ENCODE results near the gene TRIM33.
"Not testable (repeated sequence)": the region's sequence is repeated elsewhere in the genome, so short reads cannot be mapped to it uniquely, and the experiment has no call there.

Gene TRIM33

DNA sequence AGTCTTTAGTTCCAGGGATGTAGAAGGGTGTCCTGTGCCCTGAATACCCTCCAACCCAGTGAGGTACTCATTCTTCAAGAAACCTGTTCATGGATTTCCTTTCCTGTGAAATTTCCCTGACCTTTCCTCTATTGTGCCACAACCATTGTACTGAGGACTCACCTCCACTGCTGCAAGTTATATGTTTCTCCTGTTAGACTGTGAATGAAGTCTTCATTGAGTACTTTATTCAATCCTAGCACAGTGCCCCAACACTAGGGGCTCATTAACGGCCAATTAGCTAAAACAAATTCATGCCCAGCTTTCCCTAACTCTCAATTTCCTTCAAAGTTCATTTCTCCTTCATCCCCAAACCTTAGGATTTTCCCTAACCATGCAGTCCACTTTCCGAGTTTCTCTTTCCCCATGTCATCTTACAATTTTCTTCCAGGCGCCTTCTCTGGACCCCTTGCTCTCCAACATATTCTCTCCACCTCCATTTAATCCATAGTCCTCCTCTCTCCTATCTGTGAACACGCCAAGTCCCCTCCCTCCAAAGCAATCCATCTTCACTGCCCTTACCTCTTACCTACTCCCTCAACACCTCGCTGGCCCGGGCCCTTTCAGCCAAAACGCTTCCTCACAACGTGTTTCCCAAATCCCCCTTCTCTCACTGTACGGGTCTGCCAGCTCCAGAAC, 1.3 kb downstream of the TRIM33 start:
- DNase-seq = no peak

DNA sequence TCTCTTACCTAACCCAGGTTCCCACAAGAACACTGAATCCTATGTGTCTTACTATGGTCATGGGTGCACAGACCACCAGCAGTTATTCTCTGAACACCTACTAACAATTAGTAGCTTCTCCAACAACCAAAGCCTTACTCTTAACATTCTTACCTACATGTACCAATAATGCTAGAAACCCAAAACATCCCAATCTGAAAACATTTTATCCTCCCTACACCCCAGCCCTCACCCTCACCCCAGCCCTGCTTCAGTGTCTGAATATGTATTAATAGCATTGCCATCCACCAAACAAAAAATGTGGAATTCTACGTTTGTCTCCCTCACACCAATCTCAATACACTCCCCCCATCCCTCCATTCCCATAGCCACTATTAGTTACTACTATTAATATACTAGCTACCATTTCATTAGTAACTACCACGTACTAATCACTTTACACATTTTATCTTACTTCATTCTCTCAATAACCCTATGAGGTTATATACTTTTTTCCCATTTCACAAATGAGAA, 2.6 kb downstream of the TRIM33 start:
- DNase-seq = no peak

DNA sequence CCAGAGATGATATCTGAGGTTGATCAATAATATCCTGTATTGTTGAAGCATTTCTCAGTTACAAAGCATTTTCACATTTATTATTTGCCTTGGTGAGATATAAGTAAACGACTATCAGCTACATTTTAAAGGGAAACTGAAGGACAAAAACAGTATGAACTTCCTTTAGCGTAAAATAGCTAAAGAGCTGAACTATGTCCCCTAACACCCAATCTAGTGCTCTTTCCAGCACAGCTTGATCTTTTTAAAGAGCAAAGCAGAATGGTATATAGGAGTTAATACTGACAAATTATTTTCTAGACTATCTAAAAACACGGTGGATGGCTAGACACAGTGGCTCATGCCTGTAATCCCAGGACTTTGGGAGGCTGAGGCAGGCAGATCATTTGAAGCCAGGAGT, 3.5 kb downstream of the TRIM33 start:
- no peak for DNase-seq

DNA sequence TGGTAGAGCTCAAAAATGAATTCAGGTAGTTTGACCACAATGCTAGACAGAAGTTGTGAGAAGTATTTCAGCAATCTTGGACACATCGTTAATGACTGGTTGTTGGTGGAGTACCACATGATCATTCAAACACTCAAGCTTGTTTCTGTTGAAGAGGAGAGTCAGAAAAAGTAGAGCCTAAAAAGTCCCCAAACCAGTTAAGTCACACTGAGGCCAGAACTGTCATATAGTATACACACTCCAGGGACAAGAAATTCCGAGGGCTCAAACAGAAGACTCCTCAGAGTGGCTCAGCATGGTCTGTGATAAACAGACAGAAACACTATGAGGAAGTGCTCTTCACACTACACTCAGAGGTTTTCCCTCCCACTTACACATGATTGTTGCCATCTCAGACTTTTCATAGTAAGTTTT, 5.8 kb downstream of the TRIM33 start:
- DNase-seq = no peak

DNA sequence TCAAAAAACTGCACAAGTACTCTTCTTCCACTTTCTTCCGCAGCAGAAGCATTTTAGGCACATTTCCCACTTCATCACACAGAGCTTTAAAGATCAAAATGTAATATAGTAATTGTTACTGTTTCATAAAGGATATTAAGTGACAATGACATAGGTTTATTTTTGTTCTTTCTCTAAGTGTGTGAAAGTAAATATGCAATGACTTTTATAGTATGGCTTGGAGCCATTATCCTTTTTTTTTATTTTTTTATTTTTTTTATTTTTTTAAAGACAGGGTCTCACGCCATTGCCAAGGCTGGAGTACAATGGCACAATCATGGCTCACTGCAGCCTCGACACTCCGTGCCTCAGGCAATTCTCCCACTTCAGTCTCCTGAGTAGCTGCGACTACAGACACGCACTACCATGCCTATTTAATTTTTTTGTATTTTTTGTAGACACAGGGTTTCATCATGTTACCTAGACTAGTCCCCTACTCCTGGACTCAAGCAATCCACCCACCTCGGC, 7.0 kb downstream of the TRIM33 start:
- no peak for DNase-seq

DNA sequence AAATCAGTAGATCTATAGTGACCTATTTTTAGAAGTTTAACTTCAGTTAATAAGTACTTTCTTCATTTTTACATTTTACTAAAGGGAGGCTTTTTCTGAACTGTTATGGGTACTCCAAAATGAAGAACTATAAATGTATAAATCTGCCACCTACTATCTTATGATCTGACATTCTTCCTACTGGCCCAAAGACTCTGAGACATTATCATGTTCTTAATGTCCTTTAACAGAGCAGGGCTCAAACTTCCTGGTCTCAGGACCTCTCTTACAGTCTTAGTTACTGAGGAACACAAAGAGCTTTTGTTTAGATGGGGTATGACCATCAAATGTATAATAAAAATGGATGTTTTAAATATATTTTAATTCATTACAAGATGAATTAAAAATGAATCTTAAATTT, 8.9 kb downstream of the TRIM33 start:
- no peak for DNase-seq

DNA sequence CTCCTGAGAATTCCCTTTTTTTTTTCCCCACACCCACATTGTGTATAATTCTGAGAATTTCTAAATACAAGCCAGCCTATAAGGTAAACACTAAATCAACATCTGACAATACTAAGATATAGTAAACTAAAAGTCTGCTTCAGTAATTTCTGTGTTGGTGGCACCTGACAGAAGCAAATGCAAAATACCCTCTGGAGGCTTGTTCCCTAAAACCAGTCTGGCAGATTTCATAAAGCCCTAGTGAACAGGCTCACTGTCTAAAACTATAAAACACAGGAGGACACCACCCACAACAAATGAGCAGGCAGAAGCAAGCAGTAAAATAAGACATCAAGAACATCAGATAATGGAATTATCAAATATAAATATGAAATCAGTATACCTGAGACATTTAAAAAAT, 11.5 kb downstream of the TRIM33 start:
- DNase-seq = no peak

DNA sequence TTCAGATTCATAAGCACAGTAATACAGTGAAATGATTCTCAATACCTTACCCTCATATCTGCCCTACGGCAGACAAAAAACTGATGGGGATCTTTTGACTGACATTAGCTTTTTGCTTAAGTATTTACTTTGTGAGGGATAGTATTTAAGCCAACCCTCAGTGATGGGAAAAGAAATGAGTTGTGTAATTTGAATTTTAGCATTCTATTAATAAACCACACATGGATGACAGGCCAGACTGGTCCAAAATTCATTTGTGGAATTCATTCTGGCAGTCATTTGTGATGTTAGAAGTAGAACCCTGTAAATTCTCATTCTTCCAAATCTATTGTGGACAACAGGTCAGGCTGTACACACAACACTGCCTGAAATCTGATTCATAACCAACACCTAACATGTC, 14.9 kb downstream of the TRIM33 start:
- DNase-seq = no peak

DNA sequence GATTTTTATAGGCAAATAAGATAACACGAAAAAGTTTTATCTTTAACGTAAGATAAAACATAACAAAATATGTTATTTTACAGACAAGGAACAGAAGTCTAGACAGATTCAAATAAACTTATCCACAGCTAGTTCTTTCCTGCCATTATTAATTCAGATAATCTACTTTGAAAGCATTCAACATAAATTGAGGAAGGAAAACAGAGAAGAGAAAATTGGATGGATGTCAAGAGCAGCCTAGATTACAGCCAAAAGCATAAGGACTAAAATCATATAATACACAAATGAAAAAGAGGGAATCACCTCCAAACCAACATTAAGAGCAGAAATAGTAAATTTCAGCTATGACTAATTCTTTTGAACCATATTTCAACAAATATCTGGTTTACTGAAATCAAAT, 15.5 kb downstream of the TRIM33 start:
- DNase-seq = no peak

DNA sequence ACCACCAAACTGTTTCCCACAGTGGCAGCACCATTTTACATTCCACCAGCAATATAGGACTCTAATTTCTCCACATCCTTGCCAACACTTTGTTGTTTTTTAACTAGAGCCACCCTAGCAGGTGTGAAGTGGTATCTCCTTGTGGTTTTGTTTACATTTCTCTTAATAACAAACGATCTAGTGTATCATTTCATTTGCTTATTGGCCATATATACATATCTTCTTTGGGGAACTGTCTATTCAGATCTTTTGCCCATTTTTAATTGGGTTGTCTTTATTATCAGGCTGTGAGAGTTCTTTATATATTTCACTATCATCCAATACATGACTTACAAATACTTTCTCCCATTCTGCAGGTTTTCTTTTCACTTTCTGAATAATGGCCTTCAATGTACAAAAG, 18.0 kb downstream of the TRIM33 start:
- DNase-seq = no peak

DNA sequence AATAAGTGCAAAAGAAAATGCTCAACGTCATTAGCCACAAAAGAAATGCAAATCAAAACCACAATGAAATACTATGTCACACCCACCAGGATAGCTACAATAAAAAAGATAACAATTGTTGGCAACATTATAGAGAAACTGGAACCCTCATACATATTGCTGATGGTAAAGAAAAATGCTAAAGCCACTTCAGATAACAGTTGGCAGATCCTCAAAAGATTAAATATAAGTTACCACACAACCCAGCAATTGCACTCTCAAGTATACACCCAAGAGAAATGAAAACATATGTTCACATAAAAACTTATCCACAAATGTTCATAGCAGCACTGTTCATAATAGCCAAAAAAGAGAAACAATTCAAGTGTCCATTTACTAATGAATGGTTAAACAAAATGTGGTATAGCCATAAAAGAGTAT, 20.7 kb downstream of the TRIM33 start:
- no peak for DNase-seq

DNA sequence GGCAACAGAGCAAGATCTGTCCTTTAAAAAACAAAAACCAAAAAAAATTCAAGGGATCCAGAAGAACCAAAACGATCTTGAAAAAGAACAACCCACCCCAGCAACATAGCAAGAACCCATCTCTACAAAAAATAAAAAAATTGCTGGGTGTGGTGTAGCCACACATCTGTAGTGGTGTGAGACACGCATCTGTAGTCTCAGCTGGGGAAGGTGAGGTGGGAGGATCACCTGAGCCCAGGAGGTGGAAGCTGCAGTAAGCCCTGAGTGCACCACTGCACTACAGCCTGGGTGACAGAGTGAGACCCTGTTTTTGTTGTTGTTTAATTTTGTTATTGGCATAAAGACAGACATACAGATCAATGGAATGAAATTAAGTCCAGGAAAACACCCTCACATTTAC, 22.3 kb downstream of the TRIM33 start:
- DNase-seq = no peak

DNA sequence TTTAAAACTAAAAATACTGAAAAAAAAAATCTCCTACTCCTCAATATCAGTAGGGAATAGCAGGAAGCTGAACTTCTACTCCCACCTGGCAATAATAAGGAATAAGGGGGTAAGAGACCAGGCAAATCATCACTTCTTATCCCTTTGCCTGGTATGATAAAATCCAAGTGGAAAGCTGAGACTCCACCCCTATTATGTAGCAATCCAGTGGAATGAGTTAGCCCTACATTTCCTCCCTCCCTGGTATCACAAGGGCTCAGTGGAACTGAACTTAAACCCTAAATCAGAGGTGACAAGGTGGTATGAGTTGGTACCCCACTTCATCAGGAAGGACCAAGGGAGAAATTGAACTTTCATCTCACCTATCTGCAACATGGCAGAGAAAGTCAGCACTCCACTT, 25.7 kb downstream of the TRIM33 start:
- no peak for DNase-seq

DNA sequence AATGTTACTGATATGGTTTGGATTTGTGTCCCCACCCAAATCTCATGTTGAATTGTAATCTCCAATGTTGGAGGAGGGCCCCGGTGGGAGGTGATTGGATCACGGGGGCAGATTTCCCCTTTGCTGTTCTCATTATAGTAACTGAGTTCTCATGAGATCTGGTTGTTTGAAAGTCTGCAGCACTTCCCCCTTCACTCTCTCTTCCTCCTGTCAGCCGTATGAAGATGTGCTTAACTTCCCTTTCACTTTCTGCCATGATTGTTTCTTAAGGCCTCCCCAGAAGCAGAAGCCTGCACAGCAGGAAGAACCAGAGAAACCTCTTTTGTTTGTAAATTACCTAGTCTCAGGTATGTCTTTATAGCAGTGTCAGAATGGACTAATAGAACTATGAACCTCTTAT, 28.4 kb downstream of the TRIM33 start:
- no peak for DNase-seq

DNA sequence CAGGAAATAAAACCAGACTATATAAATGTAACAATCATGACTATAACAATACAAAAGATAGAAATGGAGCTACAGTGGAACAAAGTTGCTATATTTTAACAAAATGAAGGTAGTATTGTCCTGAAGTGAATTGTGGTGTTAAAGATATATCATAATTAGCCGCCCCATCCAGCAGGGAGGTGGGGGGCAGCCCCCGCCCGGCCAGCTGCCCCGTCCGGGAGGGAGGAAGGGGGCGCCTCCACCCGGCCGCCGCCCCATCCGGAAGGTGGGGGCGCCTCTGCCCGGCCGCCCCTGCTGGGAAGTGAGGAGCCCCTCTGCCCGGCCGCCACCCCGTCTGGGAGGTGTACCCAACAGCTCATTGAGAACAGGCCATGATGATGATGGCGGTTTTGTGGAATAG, 31.4 kb downstream of the TRIM33 start:
- not testable (repeated sequence) for DNase-seq

DNA sequence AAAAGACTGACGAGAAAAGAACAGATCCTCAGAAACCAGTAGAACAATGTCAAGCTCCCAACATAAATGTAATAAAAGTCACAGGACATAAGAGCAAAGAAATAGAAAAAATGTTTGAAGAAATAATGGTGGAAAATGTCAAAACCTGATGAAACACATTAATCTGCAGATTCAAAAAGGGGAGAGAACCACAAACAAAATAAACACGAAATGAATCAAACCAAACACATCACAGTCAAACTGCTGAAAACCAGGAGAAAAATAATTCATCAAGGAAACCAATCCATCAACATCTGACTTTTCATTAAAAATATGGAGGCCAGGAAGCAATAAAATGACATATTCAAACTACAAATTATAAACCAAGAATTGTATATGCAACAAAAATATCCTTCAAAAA, 31.9 kb downstream of the TRIM33 start:
- no peak for DNase-seq

DNA sequence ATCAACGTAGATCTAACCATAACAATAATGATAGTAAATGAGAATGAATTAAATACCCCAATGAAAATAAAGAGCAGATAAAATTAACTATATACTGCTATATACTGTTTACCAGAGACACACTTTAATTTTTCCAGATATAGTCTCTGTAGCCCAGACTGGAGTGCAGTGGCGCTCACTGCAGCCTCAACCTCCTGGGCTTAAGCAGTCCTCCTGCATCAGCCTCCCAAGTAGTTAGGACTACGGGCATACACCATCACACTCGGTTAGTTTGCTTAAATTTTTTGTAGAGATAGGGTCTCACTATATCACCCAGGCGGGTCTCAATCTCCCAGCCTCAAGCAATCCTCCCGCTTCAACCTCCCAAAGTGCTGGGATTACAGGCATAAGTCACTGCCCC, 37.2 kb downstream of the TRIM33 start:
- DNase-seq = no peak

DNA sequence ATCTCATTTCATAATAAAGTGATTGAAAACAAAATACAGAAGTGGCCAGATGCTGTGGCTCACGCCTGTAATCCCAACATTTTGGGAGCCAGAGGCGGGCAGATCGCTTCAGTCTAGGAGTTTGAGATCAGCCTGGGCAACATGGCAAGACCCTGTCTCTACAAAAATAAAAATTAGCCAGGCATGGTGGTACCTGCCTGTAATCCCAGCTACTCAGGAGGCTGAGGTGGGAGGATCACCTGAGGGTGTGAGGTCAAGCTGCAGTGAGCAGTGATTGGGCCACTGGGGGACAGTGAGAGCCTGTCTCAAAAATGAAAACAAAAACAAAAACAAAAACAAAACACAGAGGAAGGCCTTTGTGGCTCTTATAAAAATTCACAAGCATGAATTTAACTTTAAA, 38.6 kb downstream of the TRIM33 start:
- no peak for DNase-seq

DNA sequence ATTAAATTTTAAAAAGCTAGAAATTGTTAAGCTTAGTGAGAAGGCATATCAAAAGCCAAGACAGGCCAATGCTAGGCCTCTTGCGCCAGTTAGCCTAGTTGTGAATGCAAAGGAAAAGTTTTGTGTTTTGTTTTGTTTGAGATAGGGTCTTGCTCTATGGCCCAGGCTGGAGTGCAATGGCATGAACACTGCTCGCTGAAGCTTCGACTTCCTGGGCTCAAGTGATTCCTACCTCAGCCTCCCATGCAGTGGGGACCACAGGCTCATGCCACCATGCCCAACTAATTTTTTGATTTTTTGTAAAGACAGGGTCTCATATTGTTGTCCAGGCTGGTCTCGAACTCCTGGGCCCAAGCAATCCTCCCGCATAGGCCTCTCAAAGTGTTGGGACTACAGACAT, 40.3 kb downstream of the TRIM33 start:
- DNase-seq = no peak

DNA sequence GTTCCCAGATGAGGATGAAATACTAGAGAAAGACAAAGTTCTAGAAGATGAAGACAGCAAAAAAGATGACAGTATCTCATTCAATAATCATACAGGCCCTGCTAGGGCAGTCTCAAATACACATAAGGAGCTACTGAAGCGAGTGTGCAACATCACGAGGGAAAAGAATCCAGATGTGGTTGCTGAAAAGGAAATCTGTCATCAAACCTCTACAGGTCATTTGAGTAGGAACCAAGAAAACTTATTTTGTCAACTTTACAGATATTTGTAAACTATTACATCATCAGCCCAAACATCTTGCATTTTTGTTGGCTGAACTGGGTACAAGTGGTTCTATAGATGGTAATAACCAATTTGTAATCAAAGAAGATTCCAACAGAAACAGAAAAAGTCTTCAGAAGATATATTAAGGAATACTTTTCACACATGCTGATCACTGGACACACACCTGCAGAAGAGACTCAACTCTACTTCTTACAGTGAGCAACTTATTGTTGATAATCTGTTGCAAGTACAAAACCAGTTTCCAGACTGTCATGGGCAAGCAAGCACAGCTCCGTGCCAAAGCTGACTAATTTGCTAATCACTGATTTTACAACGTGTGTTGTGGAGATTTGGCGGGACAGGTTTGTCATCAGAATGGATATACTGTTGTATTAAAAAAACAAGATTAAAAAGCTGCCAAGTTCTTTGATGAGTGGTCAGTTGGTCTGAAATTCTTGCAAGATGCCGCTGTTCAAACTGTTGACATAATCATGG, 42.1 kb downstream of the TRIM33 start:
- DNase-seq = no peak

DNA sequence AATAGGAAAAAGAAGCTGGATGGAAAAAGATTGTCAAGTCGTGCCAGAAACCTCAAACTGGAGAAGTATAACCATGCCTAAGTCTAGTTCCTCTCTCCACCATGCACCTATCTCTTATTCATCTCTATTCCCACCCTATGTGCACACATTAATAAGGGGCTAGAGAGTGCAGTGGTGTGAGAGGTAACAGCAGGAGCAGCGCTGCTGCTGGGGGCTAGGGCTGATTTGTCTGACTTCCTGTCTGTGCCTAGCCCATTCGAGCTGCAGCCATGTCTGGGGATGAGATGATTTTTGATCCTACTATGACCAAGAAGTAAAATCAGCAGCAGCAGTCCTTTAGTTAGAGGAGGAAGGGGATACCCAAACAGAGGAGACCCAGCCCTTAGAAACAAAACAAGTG, 43.0 kb downstream of the TRIM33 start:
- DNase-seq = no peak

DNA sequence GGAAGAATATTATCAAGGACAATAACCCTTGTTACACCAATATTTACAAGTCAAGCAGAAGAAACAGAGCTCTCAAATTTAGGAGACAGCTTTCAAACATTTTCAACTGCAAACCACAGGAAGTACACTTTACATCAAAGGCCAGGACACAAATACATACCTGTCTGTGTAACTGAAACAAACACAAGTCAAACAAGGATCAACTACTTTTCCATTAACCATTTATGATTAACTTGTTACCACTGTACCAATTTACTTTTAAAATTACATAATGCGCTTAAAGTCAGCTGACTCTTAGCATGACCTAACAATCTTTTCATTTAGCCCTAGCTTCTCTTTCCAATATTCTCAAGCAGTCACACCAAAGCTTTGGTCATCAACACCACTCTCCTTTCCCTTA, 43.5 kb downstream of the TRIM33 start:
- no peak for DNase-seq

DNA sequence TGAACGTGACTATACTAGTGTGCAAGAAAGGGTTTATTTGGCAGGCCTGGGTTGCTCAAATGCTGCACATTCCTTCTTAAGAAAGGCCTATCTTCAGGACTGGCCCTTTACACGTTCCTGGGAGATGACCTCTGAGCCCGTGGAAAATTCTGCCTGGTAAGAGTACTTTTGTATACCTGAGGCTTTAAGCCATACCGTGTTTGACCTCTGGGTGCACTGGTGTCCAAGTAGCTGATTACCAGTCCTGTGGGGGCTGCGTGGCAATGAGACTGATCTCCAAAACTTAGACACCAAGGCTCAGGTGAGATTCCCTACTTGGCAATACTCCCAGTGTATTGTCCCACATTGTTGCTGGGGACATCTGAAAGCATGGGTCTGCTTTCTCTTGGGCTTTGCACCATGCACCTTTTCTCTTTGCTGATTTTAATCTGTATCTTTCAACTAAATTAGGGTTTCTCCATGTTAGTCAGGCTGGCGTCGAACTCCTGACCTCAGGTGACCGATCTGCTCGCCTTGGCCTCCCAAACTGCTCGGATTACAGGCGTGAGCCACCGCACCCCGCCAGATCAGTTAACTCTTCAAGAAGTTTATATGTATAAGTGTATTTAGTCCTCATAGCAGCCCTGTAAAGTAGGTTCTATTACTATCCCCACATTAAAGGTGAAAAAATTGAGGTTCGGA, 44.5 kb downstream of the TRIM33 start:
- no peak for DNase-seq

DNA sequence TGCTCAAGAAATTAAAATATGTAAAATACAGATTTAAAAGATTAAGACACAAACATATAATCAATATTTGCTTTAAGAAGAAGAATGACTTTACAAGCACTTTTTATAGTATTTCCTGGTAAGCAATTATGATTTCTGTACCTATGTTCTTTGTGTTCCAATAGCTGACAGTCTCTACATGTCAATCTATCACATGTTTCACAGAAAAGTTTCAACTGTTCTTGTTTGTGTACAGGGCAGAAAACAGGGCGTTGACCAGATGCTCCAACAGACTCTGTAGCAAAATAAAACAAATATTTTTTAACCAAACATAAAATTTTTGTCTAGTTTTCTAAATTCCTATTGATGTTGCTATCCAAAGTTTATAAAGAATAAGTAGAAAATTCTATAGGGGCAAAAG, 48.0 kb downstream of the TRIM33 start:
- no peak for DNase-seq
